GM23338 (cell line): ENCODE measurements around the gene WDR20. TPM values are rescaled to one million over a fixed set of nuclear protein-coding genes. Genes with fewer than 3 reads are reported as not detected.
"Not testable (repeated sequence)": the region's sequence is repeated elsewhere in the genome, so short reads cannot be mapped to it uniquely, and the experiment has no call there.

ENCODE experiments used
- ATAC-seq: fragments of 200-7000 bp; cut with Tn5 transposase; 3 replicates; pipeline ENCODE4 v1.9.1; 2020
- DNase-seq: peaks from one replicate; pipeline ENCODE4 v3.0.0-alpha.2; 2015; ENCODE audit warnings: low spot score
- H2AFZ ChIP-seq: fragments of 200-600 bp; sonication (generic); 2 replicates; pipeline ENCODE4 v1.8.0; 2016; ENCODE audit warnings: antibody characterized with exemption, mild to moderate bottlenecking, moderate library complexity
- H3F3A ChIP-seq: fragments of 200-600 bp; sonication (generic); replicated peaks from 2 replicates; pipeline ENCODE4 v1.8.0; 2017; ENCODE audit warnings: antibody characterized with exemption, mixed run types, low read depth
- H3K27ac ChIP-seq: fragments of 200-600 bp; sonication (generic); 2 replicates; pipeline ENCODE4 v1.6.1; 2016; ENCODE audit warnings: low read depth
- H3K27me3 ChIP-seq: fragments of 200-600 bp; sonication (generic); 2 replicates; pipeline ENCODE4 v1.8.0; 2016; ENCODE audit warnings: mild to moderate bottlenecking, mixed run types, moderate library complexity; ENCODE audit not compliant: insufficient read depth
- H3K36me3 ChIP-seq: fragments of 200-600 bp; sonication (generic); 2 replicates; pipeline ENCODE4 v1.8.0; 2016; ENCODE audit warnings: mild to moderate bottlenecking; ENCODE audit not compliant: insufficient read depth
- H3K4me1 ChIP-seq: fragments of 200-600 bp; sonication (generic); 2 replicates; pipeline ENCODE4 v1.8.0; 2016; ENCODE audit warnings: mild to moderate bottlenecking, moderate library complexity; ENCODE audit not compliant: insufficient read depth
- H3K4me2 ChIP-seq: fragments of 200-600 bp; sonication (generic); 2 replicates; pipeline ENCODE4 v1.7.1; 2017; ENCODE audit warnings: mixed run types
- H3K4me3 ChIP-seq: fragments of 200-600 bp; sonication (generic); 2 replicates; pipeline ENCODE4 v1.6.1; 2016; ENCODE audit warnings: mixed run types
- H3K79me2 ChIP-seq: fragments of 200-600 bp; sonication (generic); replicated peaks from 2 replicates; pipeline ENCODE4 v1.8.0; 2017; ENCODE audit warnings: mild to moderate bottlenecking; ENCODE audit not compliant: insufficient read depth
- H3K9me2 ChIP-seq: fragments of 200-600 bp; sonication (generic); 2 replicates; pipeline ENCODE4 v1.8.0; 2017; ENCODE audit not compliant: insufficient read depth
- H4K20me1 ChIP-seq: fragments of 200-600 bp; sonication (generic); replicated peaks from 2 replicates; pipeline ENCODE4 v1.8.0; 2017; ENCODE audit warnings: mild to moderate bottlenecking; ENCODE audit not compliant: insufficient read depth
- H3K27ac Mint-ChIP-seq: 2 replicates; pipeline ENCODE4 v1.8.0; 2020; ENCODE audit warnings: inconsistent platforms, mild to moderate bottlenecking, moderate library complexity, mixed read lengths
- H3K27me3 Mint-ChIP-seq: 3 replicates; pipeline ENCODE4 v1.8.0; 2022; ENCODE audit warnings: low read depth, mild to moderate bottlenecking, moderate library complexity, mixed read lengths, inconsistent platforms; ENCODE audit not compliant: insufficient read depth, poor library complexity
- H3K36me3 Mint-ChIP-seq: 3 replicates; pipeline ENCODE4 v1.8.0; 2021; ENCODE audit warnings: low read depth, mild to moderate bottlenecking, inconsistent platforms, moderate library complexity, mixed read lengths
- H3K4me1 Mint-ChIP-seq: 3 replicates; pipeline ENCODE4 v1.8.0; 2020; ENCODE audit warnings: mild to moderate bottlenecking, inconsistent platforms, mixed read lengths
- H3K4me3 Mint-ChIP-seq: 3 replicates; pipeline ENCODE4 v1.8.0; 2021; ENCODE audit warnings: moderate library complexity, mild to moderate bottlenecking, inconsistent platforms, mixed read lengths
- H3K9me3 Mint-ChIP-seq: 3 replicates; pipeline ENCODE4 v1.8.0; 2020; ENCODE audit warnings: moderate library complexity, mild to moderate bottlenecking, inconsistent platforms, mixed read lengths
- CREB1 ChIP-seq: fragments of 250-450 bp; sonication (Bioruptor Pico); IDR thresholded peaks from 2 replicates; pipeline ENCODE4 v1.5.0; 2020; ENCODE audit warnings: low read depth, mild to moderate bottlenecking, moderate library complexity
- ETS1 ChIP-seq: IDR thresholded peaks from 2 replicates; pipeline ENCODE4 v1.6.1; 2016; ENCODE audit warnings: antibody characterized with exemption
- EZH2 ChIP-seq: fragments of 200-600 bp; sonication (generic); IDR thresholded peaks from one replicate; pipeline ENCODE4 v1.8.0; 2017; ENCODE audit warnings: antibody characterized with exemption, mild to moderate bottlenecking, low read depth; ENCODE audit not compliant: unreplicated experiment
- EZH2phosphoT487 ChIP-seq: fragments of 200-600 bp; sonication (generic); IDR thresholded peaks from one replicate; pipeline ENCODE4 v1.8.1; 2018; ENCODE audit warnings: antibody characterized with exemption; ENCODE audit not compliant: unreplicated experiment
- JUNB ChIP-seq: IDR thresholded peaks from one replicate; pipeline ENCODE4 v1.6.1; 2016; ENCODE audit warnings: antibody characterized with exemption; ENCODE audit not compliant: unreplicated experiment
- POLR2AphosphoS5 ChIP-seq: IDR thresholded peaks from 2 replicates; pipeline ENCODE4 v1.6.1; 2016; ENCODE audit warnings: antibody characterized with exemption, low read depth
- ZNF331 ChIP-seq: fragments of 250-450 bp; sonication (Bioruptor Pico); IDR thresholded peaks from 2 replicates; pipeline ENCODE4 v1.5.0; 2020; ENCODE audit warnings: low read depth, mild to moderate bottlenecking, moderate library complexity
- polyA plus RNA-seq: library from polyadenylated mRNA; unstranded; fragments of >200 nt; fragmentation: Nextera tagmentation; extraction: Ambion mirVana; gene quantifications from 2 replicates; pipeline ENCODE4 v1.2.1, GENCODE V29; 2016
- total RNA-seq: library from RNA; depleted of rRNA; stranded (reverse); fragments of >200 nt; shearing (Covaris generic); gene quantifications from 2 replicates; pipeline ENCODE4 v1.2.3, GENCODE V29; 2014

Gene WDR20
- total and polyA plus RNA-seq, 2 experiments from 2014 or later, result 17.9 to 21.0 TPM

GRCh38 chr14:102171173-102172020 is 31.7 kb downstream of the WDR20 start:
- no peaks in the 10 kb centered on the region for H3K27me3 ChIP-seq
- peaks cover 2% of the 10 kb centered on the region; the same call in 1 of the 2 replicates for H3K4me1 ChIP-seq
- H3F3A ChIP-seq, result no peaks in the 10 kb centered on the region
- H2AFZ ChIP-seq, result no peak overlapping the region
- DNase-seq (no peak), ATAC-seq (no peak)
- TF ChIP-seq ZNF331 (CRISPR knock-in tag) (no peak), POLR2AphosphoS5 (no peak), CREB1 (CRISPR knock-in tag) (no peak)
- Mint-ChIP-seq H3K9me3 (peaks cover 4% of the 10 kb centered on the region; the same call in 1 of the 3 replicates), H3K4me3 (no peak overlapping the region), H3K4me1 (peaks cover 9% of the 10 kb centered on the region), H3K27me3 (no peaks in the 10 kb centered on the region), H3K36me3 (peaks cover 11% of the 10 kb centered on the region; the same call in 2 of the 3 replicates), H3K27ac (no peak overlapping the region; the same call in 1 of the 2 replicates)
- no peak overlapping the region for H3K27ac ChIP-seq
- H4K20me1 ChIP-seq, result peaks cover 29% of the 10 kb centered on the region
- H3K9me2 ChIP-seq, result no peaks in the 10 kb centered on the region
- H3K4me2 ChIP-seq, result no peak overlapping the region
- peaks cover 90% of the 10 kb centered on the region for H3K79me2 ChIP-seq
- no peaks in the 10 kb centered on the region for H3K36me3 ChIP-seq
- H3K4me3 ChIP-seq, result no peak overlapping the region

- Histone ChIP-seq H3K79me2 (peaks cover 90% of the 10 kb centered on the region), H4K20me1 (peaks cover 28% of the 10 kb centered on the region)
- H3F3A ChIP-seq, H3K27ac Mint-ChIP-seq, H3K4me1 ChIP-seq, H3K27me3 Mint-ChIP-seq, H3K4me3 Mint-ChIP-seq, H3K4me2 ChIP-seq, H3K27me3 ChIP-seq, DNase-seq, ATAC-seq, H3K27ac ChIP-seq, H2AFZ ChIP-seq, H3K9me3 Mint-ChIP-seq, H3K36me3 ChIP-seq, H3K9me2 ChIP-seq, H3K4me3 ChIP-seq: not testable (repeated sequence)
- Mint-ChIP-seq H3K4me1 (peaks cover 11% of the 10 kb centered on the region), H3K36me3 (peaks cover 11% of the 10 kb centered on the region; the same call in 2 of the 3 replicates)
Observed at GRCh38 chr14:102172021-102172272, 32.2 kb downstream of the WDR20 start.

- H3K9me2 ChIP-seq, H3F3A ChIP-seq, H3K4me3 ChIP-seq, H3K27me3 ChIP-seq, H3K9me3 Mint-ChIP-seq, H3K27ac ChIP-seq, H3K36me3 ChIP-seq, H3K4me1 ChIP-seq, H2AFZ ChIP-seq, ATAC-seq, H3K27me3 Mint-ChIP-seq, H3K4me2 ChIP-seq, H3K4me3 Mint-ChIP-seq, H3K27ac Mint-ChIP-seq, DNase-seq: not testable (repeated sequence)
- Histone ChIP-seq H3K79me2 (peaks cover 90% of the 10 kb centered on the region), H4K20me1 (peaks cover 25% of the 10 kb centered on the region)
- Mint-ChIP-seq H3K36me3 (peaks cover 11% of the 10 kb centered on the region; the same call in 2 of the 3 replicates), H3K4me1 (peaks cover 11% of the 10 kb centered on the region)
Observed at GRCh38 chr14:102172721-102173120, 33.0 kb downstream of the WDR20 start.

GRCh38 chr14:102177161-102177560 is 37.5 kb downstream of the WDR20 start:
- peaks cover 93% of the 10 kb centered on the region for H3K79me2 ChIP-seq
- peak overlapping the region; percentile 39; the same call in 1 of the 2 replicates for H3K27ac ChIP-seq
- TF ChIP-seq JUNB, result no peak
- no peak for TF ChIP-seq EZH2
- no peak for TF ChIP-seq ETS1
- no peak for TF ChIP-seq CREB1 (CRISPR knock-in tag)
- TF ChIP-seq EZH2phosphoT487, result no peak
- TF ChIP-seq POLR2AphosphoS5, result no peak
- no peak overlapping the region for H3K4me3 ChIP-seq
- H3K4me1 ChIP-seq, result peaks cover 16% of the 10 kb centered on the region
- no peaks in the 10 kb centered on the region for H3F3A ChIP-seq
- ATAC-seq (no peak), DNase-seq (no peak)
- H3K27me3 Mint-ChIP-seq, result no peaks in the 10 kb centered on the region
- peaks cover 10% of the 10 kb centered on the region for H4K20me1 ChIP-seq
- H3K36me3 Mint-ChIP-seq, result peaks cover 7% of the 10 kb centered on the region; the same call in 2 of the 3 replicates
- H2AFZ ChIP-seq, result no peak overlapping the region
- H3K36me3 ChIP-seq, result no peaks in the 10 kb centered on the region
- H3K4me3 Mint-ChIP-seq, result no peak overlapping the region
- no peak overlapping the region for H3K4me2 ChIP-seq
- H3K27ac Mint-ChIP-seq, result 0 out of 2 replicates have a peak overlapping the region, but pooled peaks have one; percentile 21
- peaks cover under 1% of the 10 kb centered on the region; the same call in 1 of the 3 replicates for H3K9me3 Mint-ChIP-seq
- H3K4me1 Mint-ChIP-seq, result peaks cover 14% of the 10 kb centered on the region; the same call in 2 of the 3 replicates
- no peaks in the 10 kb centered on the region for H3K9me2 ChIP-seq
- no peaks in the 10 kb centered on the region for H3K27me3 ChIP-seq
